Measurements from ENCODE around the gene RPGR. TPM values are rescaled to one million over a fixed set of nuclear protein-coding genes. Genes with fewer than 3 reads are reported as not detected.

Gene RPGR
- total and polyA plus RNA-seq, 2 experiments from 2014 or later: 7.4 to 36.3 TPM

GRCh38 chrX:38277136-38277535 is 50.2 kb downstream of the RPGR start:
- Mint-ChIP-seq H3K4me3 (no peak overlapping the region), H3K27ac (no peak overlapping the region)

More at GRCh38 chrX:38277136-38277535, 50.2 kb downstream of the RPGR start:
- Mint-ChIP-seq H3K4me1 (peaks cover 10% of the 10 kb centered on the region; the same call in 2 of the 3 replicates), H3K36me3 (ENCODE audit: low read depth) (no peaks in the 10 kb centered on the region), H3K9me3 (no peaks in the 10 kb centered on the region), H3K27me3 (ENCODE audit: insufficient read depth, low read depth, poor library complexity) (peaks cover under 1% of the 10 kb centered on the region)
- H3K4me1 ChIP-seq (ENCODE audit: insufficient read depth): peaks cover 8% of the 10 kb centered on the region; the same call in 1 of the 2 replicates
- H3K9me2 ChIP-seq (ENCODE audit: insufficient read depth): no peaks in the 10 kb centered on the region
- no peaks in the 10 kb centered on the region for H3K27me3 ChIP-seq (ENCODE audit: insufficient read depth)
- no peak for TF ChIP-seq EZH2 (IDR thresholded peaks at IDR 0.05; ENCODE audit: low read depth, unreplicated experiment)
- no peak for TF ChIP-seq CREB1 (CRISPR knock-in tag; IDR thresholded peaks at IDR 0.05; ENCODE audit: low read depth)
- TF ChIP-seq, protein P1, sequence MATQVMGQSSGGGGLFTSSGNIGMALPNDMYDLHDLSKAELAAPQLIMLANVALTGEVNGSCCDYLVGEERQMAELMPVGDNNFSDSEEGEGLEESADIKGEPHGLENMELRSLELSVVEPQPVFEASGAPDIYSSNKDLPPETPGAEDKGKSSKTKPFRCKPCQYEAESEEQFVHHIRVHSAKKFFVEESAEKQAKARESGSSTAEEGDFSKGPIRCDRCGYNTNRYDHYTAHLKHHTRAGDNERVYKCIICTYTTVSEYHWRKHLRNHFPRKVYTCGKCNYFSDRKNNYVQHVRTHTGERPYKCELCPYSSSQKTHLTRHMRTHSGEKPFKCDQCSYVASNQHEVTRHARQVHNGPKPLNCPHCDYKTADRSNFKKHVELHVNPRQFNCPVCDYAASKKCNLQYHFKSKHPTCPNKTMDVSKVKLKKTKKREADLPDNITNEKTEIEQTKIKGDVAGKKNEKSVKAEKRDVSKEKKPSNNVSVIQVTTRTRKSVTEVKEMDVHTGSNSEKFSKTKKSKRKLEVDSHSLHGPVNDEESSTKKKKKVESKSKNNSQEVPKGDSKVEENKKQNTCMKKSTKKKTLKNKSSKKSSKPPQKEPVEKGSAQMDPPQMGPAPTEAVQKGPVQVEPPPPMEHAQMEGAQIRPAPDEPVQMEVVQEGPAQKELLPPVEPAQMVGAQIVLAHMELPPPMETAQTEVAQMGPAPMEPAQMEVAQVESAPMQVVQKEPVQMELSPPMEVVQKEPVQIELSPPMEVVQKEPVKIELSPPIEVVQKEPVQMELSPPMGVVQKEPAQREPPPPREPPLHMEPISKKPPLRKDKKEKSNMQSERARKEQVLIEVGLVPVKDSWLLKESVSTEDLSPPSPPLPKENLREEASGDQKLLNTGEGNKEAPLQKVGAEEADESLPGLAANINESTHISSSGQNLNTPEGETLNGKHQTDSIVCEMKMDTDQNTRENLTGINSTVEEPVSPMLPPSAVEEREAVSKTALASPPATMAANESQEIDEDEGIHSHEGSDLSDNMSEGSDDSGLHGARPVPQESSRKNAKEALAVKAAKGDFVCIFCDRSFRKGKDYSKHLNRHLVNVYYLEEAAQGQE (IDR thresholded peaks at IDR 0.05; ENCODE audit: unreplicated experiment): no peak
- no peak for TF ChIP-seq EZH2phosphoT487 (IDR thresholded peaks at IDR 0.05; ENCODE audit: unreplicated experiment)
- no peak for TF ChIP-seq ZNF114 (CRISPR knock-in tag; IDR thresholded peaks at IDR 0.05)
- TF ChIP-seq, protein P2, sequence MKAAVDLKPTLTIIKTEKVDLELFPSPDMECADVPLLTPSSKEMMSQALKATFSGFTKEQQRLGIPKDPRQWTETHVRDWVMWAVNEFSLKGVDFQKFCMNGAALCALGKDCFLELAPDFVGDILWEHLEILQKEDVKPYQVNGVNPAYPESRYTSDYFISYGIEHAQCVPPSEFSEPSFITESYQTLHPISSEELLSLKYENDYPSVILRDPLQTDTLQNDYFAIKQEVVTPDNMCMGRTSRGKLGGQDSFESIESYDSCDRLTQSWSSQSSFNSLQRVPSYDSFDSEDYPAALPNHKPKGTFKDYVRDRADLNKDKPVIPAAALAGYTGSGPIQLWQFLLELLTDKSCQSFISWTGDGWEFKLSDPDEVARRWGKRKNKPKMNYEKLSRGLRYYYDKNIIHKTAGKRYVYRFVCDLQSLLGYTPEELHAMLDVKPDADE (IDR thresholded peaks at IDR 0.05): no peak
- TF ChIP-seq STAT1 (IDR thresholded peaks at IDR 0.05; ENCODE audit: unreplicated experiment): no peak
- no peak for TF ChIP-seq JUNB (IDR thresholded peaks at IDR 0.05; ENCODE audit: unreplicated experiment)
- TF ChIP-seq, protein P3, sequence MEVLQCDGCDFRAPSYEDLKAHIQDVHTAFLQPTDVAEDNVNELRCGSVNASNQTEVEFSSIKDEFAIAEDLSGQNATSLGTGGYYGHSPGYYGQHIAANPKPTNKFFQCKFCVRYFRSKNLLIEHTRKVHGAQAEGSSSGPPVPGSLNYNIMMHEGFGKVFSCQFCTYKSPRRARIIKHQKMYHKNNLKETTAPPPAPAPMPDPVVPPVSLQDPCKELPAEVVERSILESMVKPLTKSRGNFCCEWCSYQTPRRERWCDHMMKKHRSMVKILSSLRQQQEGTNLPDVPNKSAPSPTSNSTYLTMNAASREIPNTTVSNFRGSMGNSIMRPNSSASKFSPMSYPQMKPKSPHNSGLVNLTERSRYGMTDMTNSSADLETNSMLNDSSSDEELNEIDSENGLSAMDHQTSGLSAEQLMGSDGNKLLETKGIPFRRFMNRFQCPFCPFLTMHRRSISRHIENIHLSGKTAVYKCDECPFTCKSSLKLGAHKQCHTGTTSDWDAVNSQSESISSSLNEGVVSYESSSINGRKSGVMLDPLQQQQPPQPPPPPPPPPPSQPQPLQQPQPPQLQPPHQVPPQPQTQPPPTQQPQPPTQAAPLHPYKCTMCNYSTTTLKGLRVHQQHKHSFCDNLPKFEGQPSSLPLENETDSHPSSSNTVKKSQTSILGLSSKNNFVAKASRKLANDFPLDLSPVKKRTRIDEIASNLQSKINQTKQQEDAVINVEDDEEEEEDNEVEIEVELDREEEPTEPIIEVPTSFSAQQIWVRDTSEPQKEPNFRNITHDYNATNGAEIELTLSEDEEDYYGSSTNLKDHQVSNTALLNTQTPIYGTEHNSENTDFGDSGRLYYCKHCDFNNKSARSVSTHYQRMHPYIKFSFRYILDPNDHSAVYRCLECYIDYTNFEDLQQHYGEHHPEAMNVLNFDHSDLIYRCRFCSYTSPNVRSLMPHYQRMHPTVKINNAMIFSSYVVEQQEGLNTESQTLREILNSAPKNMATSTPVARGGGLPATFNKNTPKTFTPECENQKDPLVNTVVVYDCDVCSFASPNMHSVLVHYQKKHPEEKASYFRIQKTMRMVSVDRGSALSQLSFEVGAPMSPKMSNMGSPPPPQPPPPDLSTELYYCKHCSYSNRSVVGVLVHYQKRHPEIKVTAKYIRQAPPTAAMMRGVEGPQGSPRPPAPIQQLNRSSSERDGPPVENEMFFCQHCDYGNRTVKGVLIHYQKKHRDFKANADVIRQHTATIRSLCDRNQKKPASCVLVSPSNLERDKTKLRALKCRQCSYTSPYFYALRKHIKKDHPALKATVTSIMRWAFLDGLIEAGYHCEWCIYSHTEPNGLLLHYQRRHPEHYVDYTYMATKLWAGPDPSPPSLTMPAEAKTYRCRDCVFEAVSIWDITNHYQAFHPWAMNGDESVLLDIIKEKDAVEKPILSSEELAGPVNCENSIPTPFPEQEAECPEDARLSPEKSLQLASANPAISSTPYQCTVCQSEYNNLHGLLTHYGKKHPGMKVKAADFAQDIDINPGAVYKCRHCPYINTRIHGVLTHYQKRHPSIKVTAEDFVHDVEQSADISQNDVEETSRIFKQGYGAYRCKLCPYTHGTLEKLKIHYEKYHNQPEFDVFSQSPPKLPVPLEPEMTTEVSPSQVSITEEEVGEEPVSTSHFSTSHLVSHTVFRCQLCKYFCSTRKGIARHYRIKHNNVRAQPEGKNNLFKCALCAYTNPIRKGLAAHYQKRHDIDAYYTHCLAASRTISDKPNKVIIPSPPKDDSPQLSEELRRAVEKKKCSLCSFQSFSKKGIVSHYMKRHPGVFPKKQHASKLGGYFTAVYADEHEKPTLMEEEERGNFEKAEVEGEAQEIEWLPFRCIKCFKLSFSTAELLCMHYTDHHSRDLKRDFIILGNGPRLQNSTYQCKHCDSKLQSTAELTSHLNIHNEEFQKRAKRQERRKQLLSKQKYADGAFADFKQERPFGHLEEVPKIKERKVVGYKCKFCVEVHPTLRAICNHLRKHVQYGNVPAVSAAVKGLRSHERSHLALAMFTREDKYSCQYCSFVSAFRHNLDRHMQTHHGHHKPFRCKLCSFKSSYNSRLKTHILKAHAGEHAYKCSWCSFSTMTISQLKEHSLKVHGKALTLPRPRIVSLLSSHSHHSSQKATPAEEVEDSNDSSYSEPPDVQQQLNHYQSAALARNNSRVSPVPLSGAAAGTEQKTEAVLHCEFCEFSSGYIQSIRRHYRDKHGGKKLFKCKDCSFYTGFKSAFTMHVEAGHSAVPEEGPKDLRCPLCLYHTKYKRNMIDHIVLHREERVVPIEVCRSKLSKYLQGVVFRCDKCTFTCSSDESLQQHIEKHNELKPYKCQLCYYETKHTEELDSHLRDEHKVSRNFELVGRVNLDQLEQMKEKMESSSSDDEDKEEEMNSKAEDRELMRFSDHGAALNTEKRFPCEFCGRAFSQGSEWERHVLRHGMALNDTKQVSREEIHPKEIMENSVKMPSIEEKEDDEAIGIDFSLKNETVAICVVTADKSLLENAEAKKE (CRISPR knock-in tag; IDR thresholded peaks at IDR 0.05): no peak
- no peak for TF ChIP-seq CTCF (conservative IDR thresholded peaks at IDR 0.05; ENCODE audit: low read depth in 2 of 2)
- TF ChIP-seq ZNF331 (CRISPR knock-in tag; IDR thresholded peaks at IDR 0.05; ENCODE audit: low read depth): no peak
- TF ChIP-seq POLR2AphosphoS5 (IDR thresholded peaks at IDR 0.05; ENCODE audit: low read depth): no peak
- TF ChIP-seq NANOG (IDR thresholded peaks at IDR 0.05; ENCODE audit: borderline replicate concordance): no peak
- H2AFZ ChIP-seq: no peak overlapping the region
- no peak overlapping the region for H3K4me3 ChIP-seq
- no peaks in the 10 kb centered on the region for H4K20me1 ChIP-seq (replicated peaks; ENCODE audit: insufficient read depth)
- H3K79me2 ChIP-seq (replicated peaks; ENCODE audit: insufficient read depth): no peaks in the 10 kb centered on the region
- no peak overlapping the region for H3K27ac ChIP-seq (ENCODE audit: low read depth)
- no peaks in the 10 kb centered on the region for H3K36me3 ChIP-seq (ENCODE audit: insufficient read depth)
- H3F3A ChIP-seq (replicated peaks; ENCODE audit: low read depth): no peaks in the 10 kb centered on the region
- H3K4me2 ChIP-seq: no peak overlapping the region
- no peak for ATAC-seq
- DNase-seq (ENCODE audit: low spot score): no peak
